Astrocyte of the cerebellum (primary cell): ENCODE data around the gene CTSA.
A peak's percentile ranks its signal among the peaks of the same experiment; 100 is the strongest.

Experiments used
- DNase-seq: peaks from one replicate; pipeline ENCODE4 v3.0.0-alpha.2; 2011; ENCODE audit warnings: low read depth
- H3K4me3 ChIP-seq: 2 replicates; pipeline ENCODE4 v1.5.1; 2011; ENCODE audit warnings: mild to moderate bottlenecking, low read depth, low read length, moderate library complexity
- CTCF ChIP-seq: IDR thresholded peaks from 2 replicates; pipeline ENCODE4 v1.5.1; 2012; ENCODE audit warnings: low read length, low read depth, moderate library complexity, mild to moderate bottlenecking; ENCODE audit errors: missing control alignments
- in situ Hi-C: cut with HindIII; loops from 2 replicates; pipeline ENCODE4 v1.10.0; 2017; ENCODE audit warnings: low sequenced_read_pairs

Gene CTSA

GRCh38 chr20:45857114-45857881 lies 33.8 kb upstream of the CTSA start, which contains the start of the genes ACOT8 and ZSWIM3:
Gene ACOT8 (minus strand): TSS chr20:45857392. CDS start chr20:45857315, 77 bp downstream.
Gene ZSWIM3 (plus strand): TSS chr20:45857614. CDS start chr20:45857826, 212 bp downstream.
- peak; percentile 100 for DNase-seq
- in situ Hi-C loops, result no loop called here
- peak within 1 kb of the TSS; percentile 73 for H3K4me3 ChIP-seq
- no peak for TF ChIP-seq CTCF

- no peak for TF ChIP-seq CTCF
- in situ Hi-C loops, result no loop called here
- DNase-seq, result no peak
- peak overlapping the region; percentile 73 for H3K4me3 ChIP-seq
Observed at GRCh38 chr20:45857882-45858216, 33.3 kb upstream of the CTSA start.

GRCh38 chr20:45859916-45860315 lies 31.2 kb upstream of the CTSA start:
- TF ChIP-seq CTCF, result no peak
- in situ Hi-C loops, result no loop called here
- H3K4me3 ChIP-seq, result no peak overlapping the region
- no peak for DNase-seq

- no peak for TF ChIP-seq CTCF
- DNase-seq, result no peak
- H3K4me3 ChIP-seq, result no peak overlapping the region
- in situ Hi-C loops, result no loop called here
Observed at GRCh38 chr20:45860560-45861220, 30.4 kb upstream of the CTSA start.

- no peak overlapping the region for H3K4me3 ChIP-seq
- TF ChIP-seq CTCF, result no peak
- in situ Hi-C loops, result no loop called here
- no peak for DNase-seq
Observed at GRCh38 chr20:45861221-45862075, 29.7 kb upstream of the CTSA start.
